AG04450 (cell line): Measurements from ENCODE around the gene MMP24. TPM values are rescaled to one million over a fixed set of nuclear protein-coding genes. Genes with fewer than 3 reads are reported as not detected.
"Not testable (repeated sequence)": the region's sequence is repeated elsewhere in the genome, so short reads cannot be mapped to it uniquely, and the experiment has no call there.

Experiments used
- CTCF ChIA-PET: fragments of 300-600, 350-600 bp; formaldehyde crosslinking; extraction: SDS; loops from one replicate; lab custom pipeline; 2022; ENCODE audit warnings: antibody characterized with exemption, inconsistent platforms; lab: Charles Lee
- POLR2A ChIA-PET: fragments of 350-600 bp; formaldehyde crosslinking; extraction: SDS; loops from one replicate; lab custom pipeline; 2021; ENCODE audit warnings: antibody characterized with exemption, inconsistent platforms; lab: Yijun Ruan, JAX
- DNase-seq: peaks from one replicate; pipeline ENCODE4 v3.0.0-alpha.2; 2011; ENCODE audit warnings: low read depth, low spot score
- H3K27ac ChIP-seq: one replicate; pipeline ENCODE4 v1.5.1; 2012; ENCODE audit warnings: low read depth, low read length, control low read depth
- H3K27me3 ChIP-seq: one replicate; pipeline ENCODE4 v1.6.0; 2012; ENCODE audit warnings: low read length; ENCODE audit not compliant: control insufficient read depth, insufficient read depth
- H3K4me3 ChIP-seq: 2 replicates; pipeline ENCODE4 v1.5.1; 2011; ENCODE audit warnings: mild to moderate bottlenecking, low read depth, low read length, control low read depth
- H3K9me3 ChIP-seq: 2 replicates; pipeline ENCODE4 v1.5.1; 2012; ENCODE audit warnings: low read length; ENCODE audit not compliant: control insufficient read depth, insufficient read depth
- polyA plus RNA-seq: library from polyadenylated mRNA; depleted of rRNA; stranded (reverse); fragments of >200 nt; gene quantifications from 2 replicates; pipeline ENCODE4 v1.2.3, GENCODE V29; 2011
- TF ChIP-seq, protein P1 (sequence below): IDR thresholded peaks from 2 replicates; pipeline ENCODE4 v1.5.1; 2011; ENCODE audit warnings: low read depth, low read length, control low read depth, inconsistent platforms

Gene MMP24
- polyA plus RNA-seq, 1 experiment = 0.40 TPM

GRCh38 chr20:35187584-35188190 lies 38.8 kb upstream of the MMP24 start:
- CTCF ChIA-PET = interaction anchor here (1.2 to 2.2 kb wide), 4 partner anchors 14 to 91 kb away, joined by 3 to 11 read pairs (median 4); no protein-coding TSS in a partner anchor
- POLR2A ChIA-PET = interaction anchor here (1.0 to 1.4 kb wide), 2 partner anchors 40 to 96 kb away, joined by 3 to 4 read pairs; partner anchors contain the start of gene EDEM2
- H3K27me3 ChIP-seq = no peaks in the 10 kb centered on the region
- TF ChIP-seq, protein P1, sequence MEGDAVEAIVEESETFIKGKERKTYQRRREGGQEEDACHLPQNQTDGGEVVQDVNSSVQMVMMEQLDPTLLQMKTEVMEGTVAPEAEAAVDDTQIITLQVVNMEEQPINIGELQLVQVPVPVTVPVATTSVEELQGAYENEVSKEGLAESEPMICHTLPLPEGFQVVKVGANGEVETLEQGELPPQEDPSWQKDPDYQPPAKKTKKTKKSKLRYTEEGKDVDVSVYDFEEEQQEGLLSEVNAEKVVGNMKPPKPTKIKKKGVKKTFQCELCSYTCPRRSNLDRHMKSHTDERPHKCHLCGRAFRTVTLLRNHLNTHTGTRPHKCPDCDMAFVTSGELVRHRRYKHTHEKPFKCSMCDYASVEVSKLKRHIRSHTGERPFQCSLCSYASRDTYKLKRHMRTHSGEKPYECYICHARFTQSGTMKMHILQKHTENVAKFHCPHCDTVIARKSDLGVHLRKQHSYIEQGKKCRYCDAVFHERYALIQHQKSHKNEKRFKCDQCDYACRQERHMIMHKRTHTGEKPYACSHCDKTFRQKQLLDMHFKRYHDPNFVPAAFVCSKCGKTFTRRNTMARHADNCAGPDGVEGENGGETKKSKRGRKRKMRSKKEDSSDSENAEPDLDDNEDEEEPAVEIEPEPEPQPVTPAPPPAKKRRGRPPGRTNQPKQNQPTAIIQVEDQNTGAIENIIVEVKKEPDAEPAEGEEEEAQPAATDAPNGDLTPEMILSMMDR = no peak
- DNase-seq = peak; percentile 29
- no peak overlapping the region for H3K4me3 ChIP-seq
- no peak overlapping the region for H3K27ac ChIP-seq
- no peaks in the 10 kb centered on the region for H3K9me3 ChIP-seq

GRCh38 chr20:35189223-35189622 lies 37.3 kb upstream of the MMP24 start:
- H3K27ac ChIP-seq, H3K27me3 ChIP-seq, POLR2A ChIA-PET, H3K4me3 ChIP-seq, DNase-seq, H3K9me3 ChIP-seq: not testable (repeated sequence)
- CTCF ChIA-PET = interaction anchor here (1.0 kb wide), 1 partner anchor 93 kb away, joined by 4 read pairs; no protein-coding TSS in a partner anchor

DNA sequence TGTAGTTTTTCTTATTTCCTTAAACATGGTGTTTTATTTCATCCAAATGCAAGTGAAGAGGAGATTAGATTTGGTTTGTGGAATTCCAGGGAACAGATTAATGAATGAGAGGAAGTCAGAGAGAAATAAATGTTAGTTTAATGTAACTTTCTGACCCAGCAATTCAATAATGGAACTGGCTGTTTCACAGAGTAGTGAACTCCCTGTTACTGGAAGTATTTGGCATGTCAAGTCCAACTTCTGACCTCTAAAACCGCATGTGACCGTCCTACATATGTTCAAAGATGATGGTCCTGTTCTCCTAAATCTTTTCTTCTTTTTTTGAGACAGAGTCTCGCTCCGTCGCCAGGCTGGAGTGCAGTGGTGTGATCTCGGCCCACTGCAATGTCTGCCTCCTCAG lies 35.9 kb upstream of the MMP24 start:
- no peak overlapping the region for H3K4me3 ChIP-seq
- no peaks in the 10 kb centered on the region for H3K27me3 ChIP-seq
- TF ChIP-seq, protein P1 = no peak
- no peak overlapping the region for H3K27ac ChIP-seq
- CTCF ChIA-PET = interaction anchor here (0.9 kb wide), 1 partner anchor 17 kb away, joined by 3 read pairs; no protein-coding TSS in a partner anchor
- no peak for DNase-seq
- POLR2A ChIA-PET = no interaction called here
- no peaks in the 10 kb centered on the region for H3K9me3 ChIP-seq

DNA sequence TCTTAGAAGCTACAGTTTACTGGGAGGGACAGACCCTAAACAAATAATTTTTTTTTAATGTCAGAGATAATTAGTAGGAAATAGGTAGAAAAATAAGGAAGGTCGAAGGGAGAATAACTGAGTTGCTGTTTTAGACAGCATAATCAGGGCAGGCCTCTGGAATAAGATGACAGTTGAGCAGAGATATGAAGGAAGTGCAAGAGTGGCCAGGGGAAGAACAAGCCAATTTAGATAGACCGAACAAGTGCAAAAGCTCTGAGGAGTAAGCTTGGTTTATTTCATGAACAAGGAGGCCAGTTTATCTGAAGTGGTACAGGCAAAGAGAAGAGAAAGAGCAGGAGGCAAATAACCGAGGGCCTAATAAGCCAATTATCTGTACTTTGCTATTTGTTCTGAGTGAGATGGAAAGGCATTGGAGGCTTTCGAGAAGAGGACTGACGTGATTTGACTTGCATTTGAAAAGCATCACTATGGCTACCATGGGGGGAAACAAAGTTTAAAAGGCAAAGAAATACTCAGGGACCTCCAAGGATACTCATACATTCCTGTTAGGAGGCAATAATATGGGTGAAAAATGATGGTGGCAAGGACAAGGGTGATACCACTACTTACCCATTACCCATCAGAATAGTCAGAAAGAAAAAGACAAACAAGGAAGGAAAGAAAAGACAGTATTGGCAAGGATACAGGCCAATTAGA lies 34.9 kb upstream of the MMP24 start:
- Histone ChIP-seq H3K9me3 (peaks cover 4% of the 10 kb centered on the region; the same call in 1 of the 2 replicates), H3K27me3 (no peaks in the 10 kb centered on the region), H3K4me3 (no peak overlapping the region), H3K27ac (no peak overlapping the region)
- no peak for DNase-seq
- ChIA-PET CTCF (no interaction called here), POLR2A (no interaction called here)
- TF ChIP-seq, protein P1 = no peak

- Histone ChIP-seq H3K27ac (no peak overlapping the region), H3K4me3 (no peak overlapping the region), H3K27me3 (no peaks in the 10 kb centered on the region), H3K9me3 (peaks cover 8% of the 10 kb centered on the region)
- TF ChIP-seq, protein P1 = no peak
- POLR2A ChIA-PET = interaction anchor here (0.6 kb wide), 2 partner anchors 93 to 976 kb away, joined by 3 read pairs; no protein-coding TSS in a partner anchor
- CTCF ChIA-PET = interaction anchor here (0.7 to 2.7 kb wide), 4 partner anchors 17 to 96 kb away, joined by 3 to 14 read pairs (median 9); no protein-coding TSS in a partner anchor
- DNase-seq = no peak
Measured at GRCh38 chr20:35192118-35192872, 34.2 kb upstream of the MMP24 start.

DNA sequence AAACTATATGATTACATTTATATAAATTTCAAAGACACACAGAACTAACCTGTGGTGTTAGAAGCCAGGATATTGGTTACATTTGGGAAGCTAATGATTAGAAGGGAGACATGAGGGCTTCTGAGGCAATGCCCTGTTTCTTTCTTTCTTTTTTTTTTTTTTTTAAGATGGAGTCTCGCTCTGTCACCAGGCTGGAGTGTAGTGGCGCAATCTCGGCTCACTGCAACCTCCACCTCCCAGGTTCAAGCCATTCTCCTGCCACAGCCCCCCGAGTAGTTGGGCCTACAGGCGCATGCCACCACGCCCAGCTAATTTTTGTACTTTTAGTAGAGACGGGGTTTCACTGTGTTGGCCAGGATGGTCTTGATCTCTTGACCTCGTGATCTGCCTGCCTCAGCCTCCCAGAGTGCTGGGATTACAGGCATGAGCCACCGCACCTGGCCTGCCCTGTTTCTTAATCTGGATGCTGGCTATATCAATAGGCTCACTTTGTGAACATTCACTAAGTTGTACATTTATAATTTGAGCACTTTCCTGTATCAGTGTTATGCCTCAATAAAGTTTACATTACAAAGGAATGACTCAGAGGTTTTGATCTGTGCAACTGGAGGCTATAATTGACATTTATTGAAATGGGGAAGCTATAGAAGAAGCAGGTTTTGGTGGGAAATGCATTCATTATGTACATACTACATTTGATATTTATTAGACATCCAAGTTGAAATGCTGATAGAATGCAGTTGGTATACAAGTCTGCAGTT lies 33.3 kb upstream of the MMP24 start:
- not testable (repeated sequence) for H3K9me3 ChIP-seq, H3K27ac ChIP-seq, DNase-seq, H3K27me3 ChIP-seq, H3K4me3 ChIP-seq
- CTCF ChIA-PET = interaction anchor here (0.7 to 2.7 kb wide), 6 partner anchors 14 to 246 kb away, joined by 3 to 14 read pairs (median 7); partner anchors contain the start of gene GDF5
- POLR2A ChIA-PET = interaction anchor here (0.6 to 1.0 kb wide), 3 partner anchors 47 to 975 kb away, joined by 3 read pairs; partner anchors contain the start of gene EDEM2
